NCI-H345 (cell line): Measurements from ENCODE around the gene CXCR6.

ENCODE experiments used
- DNase-seq: peaks from one replicate; lab custom pipeline; 2025; lab: John Stamatoyannopoulos, UW

Gene CXCR6

DNA sequence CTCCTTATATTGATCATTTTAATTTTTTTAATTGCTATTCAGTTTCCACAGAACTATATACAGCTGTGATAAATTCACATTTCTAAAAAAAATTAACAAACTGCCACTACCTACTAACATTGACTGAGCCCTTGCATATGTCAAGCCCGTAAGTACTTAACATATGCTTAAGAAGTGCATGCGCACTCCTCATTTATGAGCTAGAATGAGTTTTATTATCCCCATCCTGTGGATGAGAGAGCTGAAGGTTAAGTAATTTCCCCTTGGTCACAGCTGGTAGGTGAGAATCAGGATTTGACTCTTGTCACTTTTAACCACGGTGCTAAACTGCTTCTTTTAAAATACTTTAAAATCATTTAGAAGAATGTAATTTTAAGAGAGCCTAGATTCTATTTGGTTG lies 25.9 kb downstream of the CXCR6 start:
- DNase-seq = no peak

GRCh38 chr3:45969953-45970352 lies 26.7 kb downstream of the CXCR6 start:
- no peak for DNase-seq

DNA sequence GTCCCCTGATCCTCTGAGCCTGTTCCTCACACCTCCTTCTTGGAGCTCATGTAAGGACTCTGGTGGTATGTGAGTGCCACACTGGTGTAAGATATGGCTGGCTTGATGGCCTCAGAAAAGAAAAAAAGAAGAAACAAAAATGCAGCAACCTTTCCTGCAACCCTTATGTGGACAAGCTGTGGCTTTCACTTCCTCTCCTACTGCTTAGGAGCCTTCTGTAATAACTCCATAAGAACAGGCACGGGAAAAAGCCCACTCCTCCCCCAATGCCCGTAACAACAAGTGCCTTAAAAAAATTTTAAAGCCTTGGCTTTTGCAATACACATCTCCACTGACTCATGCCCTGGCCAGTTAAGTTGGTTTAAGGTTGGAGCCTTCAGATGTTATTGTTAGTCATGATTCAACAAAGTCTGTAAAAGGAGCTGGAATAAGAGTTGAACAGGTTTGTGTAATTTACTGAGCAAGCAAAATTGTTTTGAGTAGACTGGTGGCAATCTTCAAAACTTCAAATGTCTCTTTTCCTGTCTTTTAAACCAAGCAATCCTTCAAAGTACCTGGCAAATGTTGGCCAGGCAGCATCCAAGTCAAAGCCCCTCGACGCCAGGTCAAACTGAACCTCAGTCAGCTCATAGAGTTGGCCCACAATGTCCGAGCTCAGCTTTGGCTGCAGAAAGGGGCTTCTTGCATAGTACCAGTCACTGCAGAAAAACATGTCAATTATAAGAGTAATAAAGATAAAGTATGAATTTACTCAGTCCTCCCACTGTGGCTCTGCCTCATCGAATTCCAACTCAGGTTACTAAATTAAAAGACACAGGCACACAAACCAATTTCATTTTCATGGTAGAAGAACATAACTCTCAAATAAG lies 29.5 kb downstream of the CXCR6 start:
- DNase-seq = no peak

- DNase-seq = no peak
These were observed 31.4 kb downstream of the CXCR6 start for GRCh38 chr3:45974686-45975085.

DNA sequence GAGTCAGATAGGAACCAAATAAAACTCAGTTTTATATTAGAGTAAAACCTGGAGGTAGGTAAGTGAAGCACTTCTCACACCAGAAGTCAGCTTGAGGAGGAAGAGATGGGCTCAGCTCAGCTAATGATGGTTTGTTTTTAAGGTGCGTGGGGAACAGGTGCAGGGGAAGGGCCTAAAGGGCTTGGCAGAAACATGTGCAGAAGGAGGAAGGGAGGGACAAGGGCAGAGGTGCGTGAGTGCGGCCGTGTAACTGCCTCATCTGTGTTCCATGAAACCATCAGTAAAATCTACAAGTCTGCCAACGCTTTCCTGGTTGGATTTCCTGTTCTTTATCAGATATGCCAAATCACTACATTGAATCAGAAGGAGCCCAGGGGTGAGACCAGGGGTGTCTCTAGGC lies 32.4 kb downstream of the CXCR6 start:
- DNase-seq = no peak

GRCh38 chr3:45976191-45977091 lies 33.2 kb downstream of the CXCR6 start:
- no peak for DNase-seq

DNA sequence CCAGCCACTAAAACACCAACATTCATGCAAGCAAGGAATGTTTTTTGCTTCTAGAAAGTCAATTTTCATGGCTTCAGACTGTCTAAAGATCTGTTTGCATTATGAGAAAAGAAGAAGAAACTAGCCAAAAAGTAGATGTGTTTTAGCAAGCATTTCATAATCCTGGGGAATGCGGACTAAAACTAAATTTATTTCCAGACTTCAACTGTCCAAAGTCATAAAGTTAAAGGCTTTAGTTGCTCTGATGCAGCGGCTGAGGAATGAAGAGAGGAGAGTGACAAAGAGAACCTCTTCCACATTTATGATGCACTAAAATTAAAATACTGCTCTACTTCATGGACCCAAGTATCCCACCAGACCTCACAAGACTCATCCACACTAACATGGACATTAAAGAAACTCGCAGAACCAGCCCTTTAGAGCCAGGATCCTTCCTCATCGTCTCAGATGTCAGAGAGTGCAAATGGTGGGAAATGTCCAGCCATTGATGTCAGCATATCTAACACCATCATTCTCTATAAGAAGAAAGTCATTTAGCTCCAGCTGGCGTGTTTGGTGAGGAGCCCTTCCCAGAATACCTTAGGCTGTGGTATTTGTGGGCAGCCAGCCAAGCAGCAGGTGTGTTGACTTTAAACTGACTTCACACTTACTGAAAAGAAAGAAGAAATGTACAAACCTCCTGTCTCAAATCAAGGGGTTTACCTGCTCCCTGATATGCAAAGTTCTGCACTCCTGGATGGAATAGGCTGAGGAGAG lies 34.9 kb downstream of the CXCR6 start:
- no peak for DNase-seq

- no peak for DNase-seq
These were observed 36.1 kb downstream of the CXCR6 start for GRCh38 chr3:45979378-45979777.

DNA sequence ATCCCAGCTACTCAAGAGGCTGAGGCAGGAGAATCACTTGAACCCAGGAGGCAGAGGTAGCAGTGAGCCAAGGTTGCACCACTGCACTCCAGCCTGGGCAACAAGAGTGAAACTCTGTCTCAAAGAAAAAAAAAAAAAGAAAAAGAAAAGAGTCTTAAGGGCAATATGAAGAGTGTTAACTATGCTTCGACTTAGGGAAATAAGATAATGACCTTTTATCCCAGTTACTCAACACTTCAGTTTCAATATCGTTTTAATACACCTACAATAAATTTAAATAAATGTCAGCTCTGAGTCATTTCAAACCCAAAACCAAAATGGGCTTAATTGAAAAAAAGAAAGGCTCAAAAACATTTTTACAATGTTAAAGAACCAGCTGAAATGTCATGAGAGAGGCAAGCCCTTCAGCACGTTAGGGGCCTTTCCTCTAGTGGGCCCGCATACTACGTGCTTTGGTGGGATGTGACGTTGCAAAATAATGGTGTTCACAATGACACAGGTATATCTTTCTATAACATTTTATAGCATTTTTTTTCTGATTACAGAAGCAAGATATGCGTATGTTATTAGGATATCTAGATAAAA lies 37.1 kb downstream of the CXCR6 start:
- no peak for DNase-seq

DNA sequence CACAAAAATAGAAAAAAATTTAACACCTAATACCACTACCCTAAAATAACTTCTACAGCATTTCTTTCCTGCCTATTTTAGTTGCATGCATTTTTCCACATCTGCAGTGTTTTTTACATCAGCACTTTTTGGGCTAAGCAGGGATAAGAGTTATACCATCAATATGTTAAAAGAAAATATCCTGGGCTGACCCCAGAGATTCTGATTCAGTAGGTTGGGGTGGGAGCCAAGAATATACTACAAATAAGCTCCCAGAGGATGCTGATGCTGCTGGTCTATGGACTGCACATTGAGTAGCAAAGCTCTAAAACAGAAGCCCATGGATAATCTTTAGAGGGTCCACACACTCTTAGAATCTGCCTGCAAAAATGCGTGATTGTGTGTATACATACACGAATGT lies 37.6 kb downstream of the CXCR6 start:
- no peak for DNase-seq

- no peak for DNase-seq
These were observed 38.2 kb downstream of the CXCR6 start for GRCh38 chr3:45981346-45982074.

GRCh38 chr3:45983770-45984169 lies 40.5 kb downstream of the CXCR6 start:
- no peak for DNase-seq

- no peak for DNase-seq
These were observed 41.4 kb downstream of the CXCR6 start for GRCh38 chr3:45984331-45985312.

DNA sequence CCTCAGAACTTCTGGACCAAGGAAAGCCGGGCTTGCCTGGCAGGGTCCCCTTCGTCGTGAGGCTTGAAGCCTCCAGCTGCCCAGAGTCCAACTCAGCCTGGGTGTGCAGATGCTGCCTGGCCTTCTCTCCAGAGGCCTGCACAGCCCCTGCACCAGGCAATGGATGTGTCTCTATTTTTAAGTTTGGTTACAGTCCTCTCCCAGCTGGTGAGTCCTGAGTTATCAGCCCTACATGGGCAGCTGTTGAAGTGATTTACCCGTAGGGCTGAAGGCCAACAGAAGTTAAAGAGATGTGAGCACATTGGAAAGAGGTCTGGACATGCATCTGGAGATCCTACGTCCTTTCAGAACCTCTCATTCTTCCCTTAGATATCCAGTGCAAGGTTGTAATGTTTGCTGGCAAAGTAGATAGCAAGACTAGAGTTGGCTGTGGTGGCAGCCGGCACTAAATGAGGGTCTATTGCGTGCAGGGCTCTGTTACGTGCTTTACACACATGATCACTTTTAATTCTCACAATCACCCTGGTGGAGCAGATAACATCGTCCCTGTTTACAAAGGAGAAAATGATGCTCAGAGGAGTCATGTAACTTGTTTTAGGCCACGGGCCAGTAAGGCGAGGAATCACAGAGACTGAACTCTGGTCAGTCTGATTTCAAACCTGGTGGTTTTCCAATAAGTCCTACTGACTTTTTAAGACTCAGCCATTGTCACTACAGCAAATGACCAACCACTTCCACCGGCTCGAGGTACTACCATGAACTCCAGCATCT lies 42.5 kb downstream of the CXCR6 start:
- no peak for DNase-seq

DNA sequence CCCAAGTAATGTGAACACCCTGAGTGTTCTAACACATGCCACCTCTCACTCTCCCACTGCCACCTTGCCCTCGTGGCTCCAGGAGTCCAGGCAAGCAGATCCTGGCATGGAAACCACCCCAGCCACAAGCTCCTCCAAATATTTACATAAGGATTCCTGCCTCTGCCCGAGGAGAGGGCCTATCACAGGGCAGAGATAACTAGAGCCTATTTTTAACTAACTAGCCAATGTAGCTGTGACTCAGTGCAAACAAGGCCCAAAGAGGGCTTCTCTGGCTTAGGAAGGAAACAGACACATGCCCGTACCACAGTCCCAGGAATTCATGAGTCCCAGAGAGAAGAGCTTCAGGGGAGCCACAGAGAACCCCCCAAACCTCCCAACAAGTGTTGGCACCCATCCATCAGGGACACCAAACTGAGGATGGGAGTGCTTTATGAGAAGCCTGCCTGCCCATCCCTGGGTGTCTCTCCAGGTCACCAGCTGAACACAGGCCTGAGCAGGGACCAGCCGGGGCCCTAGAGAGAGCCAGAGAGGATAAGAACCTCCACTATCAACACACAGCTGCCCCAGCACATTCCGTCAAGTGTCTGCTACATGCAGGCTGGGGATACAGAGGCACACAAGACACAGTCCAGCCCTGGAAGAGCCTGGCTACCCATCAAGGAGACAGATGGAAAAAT lies 43.2 kb downstream of the CXCR6 start:
- DNase-seq = no peak

DNA sequence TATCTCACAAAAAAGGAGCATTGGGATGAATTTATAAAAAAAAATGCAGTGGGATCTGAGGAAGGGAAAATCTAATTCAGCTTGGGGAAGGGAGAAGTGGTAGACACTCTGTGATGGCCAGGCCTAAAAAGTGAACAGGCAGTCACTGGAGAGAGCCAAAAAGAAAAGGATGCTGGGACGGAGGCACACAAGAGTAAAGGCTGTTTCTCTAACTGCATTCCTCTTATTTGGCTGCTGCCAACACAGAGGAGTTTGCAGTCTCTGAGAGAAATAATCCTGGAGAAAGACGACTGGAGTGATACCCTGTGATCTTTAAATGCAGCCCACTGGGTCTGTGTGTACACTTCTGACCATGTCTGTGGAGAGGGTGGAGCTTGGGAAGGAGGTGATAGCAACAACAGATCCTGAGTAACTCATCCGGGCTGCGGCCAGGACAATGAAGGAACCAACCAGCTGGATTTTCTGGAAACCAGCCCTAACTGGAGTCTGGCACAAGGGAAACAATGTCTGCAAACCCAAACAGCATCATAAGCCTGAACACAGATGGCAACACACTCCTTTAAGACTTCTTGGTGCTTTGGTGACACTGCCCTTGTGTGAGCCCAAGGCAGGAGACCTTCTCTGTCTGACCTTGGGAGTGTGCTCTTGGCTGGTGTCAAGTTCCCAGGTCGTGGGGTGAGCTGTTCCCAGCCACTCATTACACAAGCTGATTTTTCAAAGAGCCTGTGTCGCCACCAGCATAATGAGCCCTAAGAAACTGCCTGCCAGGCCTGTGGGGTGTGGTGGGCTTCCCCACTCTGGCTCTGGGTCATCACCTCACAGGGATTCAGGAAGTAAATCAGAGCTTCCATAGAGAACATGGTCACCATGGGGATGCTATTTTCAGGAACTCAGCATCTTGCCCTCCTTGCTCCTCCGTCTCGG lies 44.4 kb downstream of the CXCR6 start:
- no peak for DNase-seq

DNA sequence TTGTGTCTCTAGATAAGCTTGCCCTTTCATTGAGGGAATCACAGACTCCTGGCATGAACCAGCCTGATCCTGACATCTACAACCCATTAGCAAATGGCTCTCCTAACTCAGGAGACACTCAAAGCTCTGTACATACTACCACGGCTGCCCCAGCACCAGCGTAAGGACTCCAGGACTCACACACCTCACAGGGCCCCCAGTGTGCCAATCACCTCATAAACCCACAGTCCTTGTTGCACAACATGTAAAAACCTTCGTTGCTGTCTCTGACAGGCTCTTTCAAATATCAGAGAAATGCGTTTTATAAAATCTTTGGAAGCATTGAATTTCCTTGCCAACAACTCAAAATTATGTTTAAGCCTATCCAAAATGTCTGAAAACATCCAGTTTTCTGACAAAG lies 45.1 kb downstream of the CXCR6 start:
- no peak for DNase-seq

DNA sequence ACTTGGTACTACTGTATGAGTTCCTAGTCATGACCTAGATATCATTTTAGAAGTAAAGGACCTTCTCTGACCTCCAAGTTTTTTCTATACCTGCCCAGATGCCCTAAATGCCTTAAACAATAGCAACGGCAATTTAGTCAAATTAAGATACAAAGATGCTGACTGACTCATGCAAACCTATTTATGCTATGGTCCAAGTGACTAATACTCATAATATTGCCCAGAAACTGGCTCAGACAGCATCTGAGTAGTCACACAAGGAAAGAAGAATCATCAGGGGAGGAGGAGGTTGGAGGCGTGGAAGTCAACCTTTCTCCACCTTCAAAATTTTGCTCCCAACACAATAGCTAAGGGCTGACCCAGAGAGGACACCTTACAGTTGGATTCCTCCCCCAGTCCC lies 45.5 kb downstream of the CXCR6 start:
- no peak for DNase-seq
